ENCODE measurements around the gene SRGAP3.

The SRGAP3 gene

GRCh38 chr3:9224490-9224889, 25.0 kb downstream of the SRGAP3 start:
- DNase-seq (ENCODE audit: low read depth), result no peak

GRCh38 chr3:9223672-9224071, 25.8 kb downstream of the SRGAP3 start:
- DNase-seq (ENCODE audit: low read depth), result no peak

GRCh38 chr3:9222956-9223639, 26.3 kb downstream of the SRGAP3 start:
- DNase-seq (ENCODE audit: low read depth), result no peak

- no peak for DNase-seq (ENCODE audit: low read depth)
Observed at GRCh38 chr3:9222049-9222448, 27.4 kb downstream of the SRGAP3 start.

GRCh38 chr3:9218514-9218846, 31.0 kb downstream of the SRGAP3 start:
- DNase-seq (ENCODE audit: low read depth), result no peak

GRCh38 chr3:9217784-9218513, 31.5 kb downstream of the SRGAP3 start:
- DNase-seq (ENCODE audit: low read depth), result no peak

GRCh38 chr3:9216736-9217135, 32.7 kb downstream of the SRGAP3 start:
- no peak for DNase-seq (ENCODE audit: low read depth)

- DNase-seq (ENCODE audit: low read depth), result no peak
Observed at GRCh38 chr3:9214599-9214998, 34.8 kb downstream of the SRGAP3 start.

GRCh38 chr3:9214185-9214584, 35.3 kb downstream of the SRGAP3 start:
- no peak for DNase-seq (ENCODE audit: low read depth)

GRCh38 chr3:9213019-9213634, 36.3 kb downstream of the SRGAP3 start:
- DNase-seq (ENCODE audit: low read depth), result no peak

GRCh38 chr3:9211155-9211950, 38.1 kb downstream of the SRGAP3 start:
- no peak for DNase-seq (ENCODE audit: low read depth)

GRCh38 chr3:9209777-9210176, 39.7 kb downstream of the SRGAP3 start:
- no peak for DNase-seq (ENCODE audit: low read depth)

- DNase-seq (ENCODE audit: low read depth), result no peak
Observed at GRCh38 chr3:9208605-9209152, 40.8 kb downstream of the SRGAP3 start.

GRCh38 chr3:9207116-9207763, 42.2 kb downstream of the SRGAP3 start:
- no peak for DNase-seq (ENCODE audit: low read depth)

GRCh38 chr3:9206287-9206686, 43.2 kb downstream of the SRGAP3 start:
- no peak for DNase-seq (ENCODE audit: low read depth)

- no peak for DNase-seq (ENCODE audit: low read depth)
Observed at GRCh38 chr3:9205345-9206143, 43.9 kb downstream of the SRGAP3 start.

GRCh38 chr3:9204253-9204992, 45.0 kb downstream of the SRGAP3 start:
- no peak for DNase-seq (ENCODE audit: low read depth)

- DNase-seq (ENCODE audit: low read depth), result no peak
Observed at GRCh38 chr3:9203317-9203716, 46.1 kb downstream of the SRGAP3 start.

GRCh38 chr3:9202546-9202945, 46.9 kb downstream of the SRGAP3 start:
- no peak for DNase-seq (ENCODE audit: low read depth)

GRCh38 chr3:9201955-9202354, 47.5 kb downstream of the SRGAP3 start:
- no peak for DNase-seq (ENCODE audit: low read depth)
